Activated CD8-positive, alpha-beta T cell treated with anti-CD3 and anti-CD28 coated beads, Interleukin-2, amount 10 ng/mL, durations not matched to agents 7 days and 5 days (primary cell): Measurements from ENCODE around the gene NRP1. TPM values are rescaled to one million over a fixed set of nuclear protein-coding genes. Genes with fewer than 3 reads are reported as not detected.

Experiments
- ATAC-seq: fragments of 150-1000 bp; cut with Tn5 transposase; one replicate; pipeline ENCODE4 v1.10.0; 2021; ENCODE audit warnings: moderate library complexity
- CTCF ChIA-PET: fragments of 350-600 bp; sonication (Branson Sonifier 250); formaldehyde crosslinking; loops from one replicate; lab custom pipeline; 2021; ENCODE audit warnings: antibody characterized with exemption; lab: Charles Lee
- POLR2A ChIA-PET: fragments of 350-600 bp; sonication (Branson Sonifier 250); formaldehyde crosslinking; loops from one replicate; lab custom pipeline; 2021; ENCODE audit warnings: antibody characterized with exemption; lab: Charles Lee
- DNase-seq: peaks from one replicate; pipeline ENCODE4 v3.0.0-alpha.2; 2020
- H3K27ac Mint-ChIP-seq: one replicate; pipeline ENCODE4 v1.8.0; 2021; ENCODE audit warnings: mild to moderate bottlenecking, mixed read lengths
- H3K27me3 Mint-ChIP-seq: one replicate; pipeline ENCODE4 v1.8.0; 2021; ENCODE audit warnings: low read depth, mixed read lengths
- H3K36me3 Mint-ChIP-seq: one replicate; pipeline ENCODE4 v1.8.0; 2021; ENCODE audit warnings: low read depth, mixed read lengths
- H3K4me1 Mint-ChIP-seq: one replicate; pipeline ENCODE4 v1.8.0; 2021; ENCODE audit warnings: low read depth, mixed read lengths
- H3K4me3 Mint-ChIP-seq: one replicate; pipeline ENCODE4 v1.8.0; 2021; ENCODE audit warnings: mild to moderate bottlenecking, mixed read lengths
- H3K9me3 Mint-ChIP-seq: one replicate; pipeline ENCODE4 v1.8.0; 2022; ENCODE audit warnings: mixed read lengths; ENCODE audit not compliant: insufficient read depth
- total RNA-seq, 2 experiments: library from RNA; stranded (reverse); gene quantifications; one replicate each; pipeline ENCODE4 v1.2.3, GENCODE V29; 2021

The NRP1 gene
- total RNA-seq, 2 experiments from 2014 or later = 0.11 to 0.23 TPM

- no peaks in the 10 kb centered on the region for H3K9me3 Mint-ChIP-seq
- peaks cover 61% of the 10 kb centered on the region for H3K4me1 Mint-ChIP-seq
- H3K27me3 Mint-ChIP-seq = no peaks in the 10 kb centered on the region
- H3K4me3 Mint-ChIP-seq = no peak overlapping the region
- DNase-seq (no peak), ATAC-seq (no peak)
- CTCF ChIA-PET = interaction anchor here (1.3 to 3.7 kb wide), 7 partner anchors 10 to 124 kb away, joined by 3 to 19 read pairs (median 8); no protein-coding TSS in a partner anchor
- POLR2A ChIA-PET = interaction anchor here (1.0 to 1.1 kb wide), 2 partner anchors 9 to 13 kb away, joined by 3 to 5 read pairs; no protein-coding TSS in a partner anchor
- no peaks in the 10 kb centered on the region for H3K36me3 Mint-ChIP-seq
- peak overlapping the region; percentile 77 for H3K27ac Mint-ChIP-seq
Measured at GRCh38 chr10:33133557-33133956, 200.9 kb downstream of the NRP1 start.

GRCh38 chr10:33132626-33133025, 201.8 kb downstream of the NRP1 start:
- peak; percentile 38 for DNase-seq
- Mint-ChIP-seq H3K27me3 (no peaks in the 10 kb centered on the region), H3K4me1 (peaks cover 55% of the 10 kb centered on the region), H3K9me3 (no peaks in the 10 kb centered on the region), H3K4me3 (no peak overlapping the region), H3K36me3 (no peaks in the 10 kb centered on the region), H3K27ac (no peak overlapping the region)
- CTCF ChIA-PET = interaction anchor here (1.3 to 3.7 kb wide), 4 partner anchors 16 to 123 kb away, joined by 3 to 19 read pairs (median 10); no protein-coding TSS in a partner anchor
- POLR2A ChIA-PET = no interaction called here
- peak; percentile 18 for ATAC-seq

GRCh38 chr10:33129996-33130386, 204.5 kb downstream of the NRP1 start:
- no peak overlapping the region for H3K27ac Mint-ChIP-seq
- CTCF ChIA-PET = interaction anchor here (0.8 to 1.7 kb wide), 4 partner anchors 14 to 63 kb away, joined by 3 to 6 read pairs (median 3); no protein-coding TSS in a partner anchor
- peaks cover 5% of the 10 kb centered on the region for H3K9me3 Mint-ChIP-seq
- no peaks in the 10 kb centered on the region for H3K27me3 Mint-ChIP-seq
- ATAC-seq (no peak), DNase-seq (no peak)
- H3K36me3 Mint-ChIP-seq = peaks cover 5% of the 10 kb centered on the region
- no peak overlapping the region for H3K4me3 Mint-ChIP-seq
- H3K4me1 Mint-ChIP-seq = peaks cover 62% of the 10 kb centered on the region
- POLR2A ChIA-PET = no interaction called here

- no peak for DNase-seq
- no peak for ATAC-seq
- peaks cover 5% of the 10 kb centered on the region for H3K9me3 Mint-ChIP-seq
- no peak overlapping the region for H3K4me3 Mint-ChIP-seq
- no peak overlapping the region for H3K27ac Mint-ChIP-seq
- no peaks in the 10 kb centered on the region for H3K27me3 Mint-ChIP-seq
- peaks cover 56% of the 10 kb centered on the region for H3K4me1 Mint-ChIP-seq
- ChIA-PET POLR2A (no interaction called here), CTCF (interaction anchor here (0.6 to 1.7 kb wide), 5 partner anchors 13 to 820 kb away, joined by 3 to 6 read pairs (median 3); no protein-coding TSS in a partner anchor)
- peaks cover 5% of the 10 kb centered on the region for H3K36me3 Mint-ChIP-seq
Measured at GRCh38 chr10:33129141-33129995, 205.1 kb downstream of the NRP1 start.

- Mint-ChIP-seq H3K27me3 (no peaks in the 10 kb centered on the region), H3K4me1 (peaks cover 47% of the 10 kb centered on the region), H3K36me3 (peaks cover 5% of the 10 kb centered on the region), H3K27ac (no peak overlapping the region), H3K9me3 (peaks cover 5% of the 10 kb centered on the region), H3K4me3 (no peak overlapping the region)
- CTCF ChIA-PET = interaction anchor here (1.8 kb wide), 1 partner anchor 28 kb away, joined by 8 read pairs; no protein-coding TSS in a partner anchor
- no peak for DNase-seq
- POLR2A ChIA-PET = interaction anchor here (1.3 to 1.6 kb wide), 2 partner anchors 11 to 16 kb away, joined by 3 to 12 read pairs; no protein-coding TSS in a partner anchor
- no peak for ATAC-seq
Measured at GRCh38 chr10:33127622-33128021, 206.8 kb downstream of the NRP1 start.
